ENCODE results near the gene NSUN5. TPM values are rescaled to one million over a fixed set of nuclear protein-coding genes. Genes with fewer than 3 reads are reported as not detected.

Gene NSUN5
- polyA plus RNA-seq = 10 to 100 TPM; 16.2 to 23.1 TPM

DNA sequence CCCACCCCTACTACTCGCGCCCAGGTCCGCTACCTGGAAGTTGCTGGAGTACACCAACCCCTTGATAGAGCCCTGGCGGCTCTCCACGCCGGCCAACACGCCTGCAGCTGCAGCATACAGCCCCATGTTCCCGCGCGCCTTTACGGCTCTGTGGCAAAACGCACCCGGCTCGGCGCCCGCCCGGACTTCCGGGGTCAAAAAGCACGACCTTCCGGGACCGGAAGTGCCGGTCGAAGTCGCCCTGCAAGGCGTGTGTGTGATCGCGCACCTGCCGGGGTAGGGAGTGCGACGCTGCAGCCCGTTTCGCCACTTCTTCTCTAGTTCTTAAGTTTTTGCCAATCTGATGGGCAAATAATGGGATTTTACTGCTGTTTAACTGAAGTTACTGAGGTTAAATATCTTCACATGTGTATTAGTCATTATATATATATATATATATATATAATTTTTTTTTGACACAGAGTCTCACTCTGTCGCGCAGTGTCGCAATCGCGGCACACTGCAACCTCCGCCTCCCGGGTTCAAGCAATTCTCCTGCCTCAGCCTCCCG is at the start of gene NSUN5:
TSS of gene NSUN5 (minus strand) at position 162 of the 550 bp plus-strand sequence. CDS start at position 126, 36 bp downstream.
- H3K9me3 ChIP-seq (ENCODE audit: control insufficient read depth in 2 of 2, insufficient read depth in 1 of 2, low read depth in 1 of 2, low read length in 1 of 2) = no peaks in the 10 kb centered on the region
- 14 to 15% methylated on average over 40 of the region's 40 CpGs for WGBS, 2 donors
- peak within 1 kb of the TSS; percentile 59 to 63 for H3K27ac ChIP-seq (ENCODE audit: low read depth in 2 of 2, low read length in 1 of 2)
- H3K27me3 ChIP-seq (ENCODE audit: control insufficient read depth in 1 of 2, insufficient read depth in 2 of 2, low read length in 2 of 2) = no peaks in the 10 kb centered on the region
- peak within 1 kb of the TSS; percentile 82 to 90 for H3K4me3 ChIP-seq (ENCODE audit: low read depth in 1 of 2, low read length in 2 of 2)
- peaks cover 6 to 13% of the 10 kb centered on the region in 2 donors for H3K36me3 ChIP-seq (ENCODE audit: control insufficient read depth in 2 of 2, insufficient read depth in 2 of 2, low read length in 1 of 2)
- peaks cover 0 to 3% of the 10 kb centered on the region in 2 donors for H3K4me1 ChIP-seq (ENCODE audit: control insufficient read depth in 2 of 2, insufficient read depth in 2 of 2, low read length in 1 of 2)

- Histone ChIP-seq H3K36me3 (ENCODE audit: control insufficient read depth in 2 of 2, insufficient read depth in 2 of 2, low read length in 1 of 2) (no peaks in the 10 kb centered on the region), H3K4me3 (ENCODE audit: low read depth in 1 of 2, low read length in 2 of 2) (no peak overlapping the region), H3K27ac (ENCODE audit: low read depth in 2 of 2, low read length in 1 of 2) (no peak overlapping the region), H3K4me1 (ENCODE audit: control insufficient read depth in 2 of 2, insufficient read depth in 2 of 2, low read length in 1 of 2) (no peaks in the 10 kb centered on the region), H3K9me3 (ENCODE audit: control insufficient read depth in 2 of 2, insufficient read depth in 1 of 2, low read depth in 1 of 2, low read length in 1 of 2) (peaks cover 0 to 7% of the 10 kb centered on the region in 2 donors), H3K27me3 (ENCODE audit: control insufficient read depth in 1 of 2, insufficient read depth in 2 of 2, low read length in 2 of 2) (no peaks in the 10 kb centered on the region)
- 77 to 78% methylated on average over 5 of the region's 5 CpGs for WGBS, 2 donors
Measured at GRCh38 chr7:73356159-73356558, 47.5 kb upstream of the NSUN5 start.

DNA sequence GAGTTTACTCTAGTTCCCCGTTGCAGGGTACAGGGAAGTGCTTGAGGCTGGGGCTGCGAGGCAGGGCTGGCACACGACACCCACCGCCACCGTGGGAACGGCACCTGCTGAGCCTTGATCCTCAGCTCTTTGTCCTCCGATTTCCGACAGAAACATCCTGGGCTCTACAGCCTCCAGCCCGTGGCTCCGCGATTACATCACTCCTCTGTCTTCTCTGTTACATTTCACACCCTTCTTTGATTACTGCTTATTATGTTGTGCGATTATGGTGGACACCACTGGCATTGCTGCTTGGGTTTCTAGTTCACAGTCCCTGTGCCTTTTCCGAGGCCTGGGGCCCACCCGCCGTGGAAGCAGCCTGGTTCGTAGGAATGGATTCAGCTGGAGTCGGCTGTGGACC is 46.2 kb upstream of the NSUN5 start:
- Histone ChIP-seq H3K27me3 (ENCODE audit: control insufficient read depth in 1 of 2, insufficient read depth in 2 of 2, low read length in 2 of 2) (no peaks in the 10 kb centered on the region), H3K36me3 (ENCODE audit: control insufficient read depth in 2 of 2, insufficient read depth in 2 of 2, low read length in 1 of 2) (no peaks in the 10 kb centered on the region), H3K9me3 (ENCODE audit: control insufficient read depth in 2 of 2, insufficient read depth in 1 of 2, low read depth in 1 of 2, low read length in 1 of 2) (peaks cover 0 to 7% of the 10 kb centered on the region in 2 donors), H3K4me3 (ENCODE audit: low read depth in 1 of 2, low read length in 2 of 2) (no peak overlapping the region), H3K4me1 (ENCODE audit: control insufficient read depth in 2 of 2, insufficient read depth in 2 of 2, low read length in 1 of 2) (no peaks in the 10 kb centered on the region), H3K27ac (ENCODE audit: low read depth in 2 of 2, low read length in 1 of 2) (no peak overlapping the region)
- 84 to 86% methylated on average over 17 of the region's 17 CpGs for WGBS, 2 donors

DNA sequence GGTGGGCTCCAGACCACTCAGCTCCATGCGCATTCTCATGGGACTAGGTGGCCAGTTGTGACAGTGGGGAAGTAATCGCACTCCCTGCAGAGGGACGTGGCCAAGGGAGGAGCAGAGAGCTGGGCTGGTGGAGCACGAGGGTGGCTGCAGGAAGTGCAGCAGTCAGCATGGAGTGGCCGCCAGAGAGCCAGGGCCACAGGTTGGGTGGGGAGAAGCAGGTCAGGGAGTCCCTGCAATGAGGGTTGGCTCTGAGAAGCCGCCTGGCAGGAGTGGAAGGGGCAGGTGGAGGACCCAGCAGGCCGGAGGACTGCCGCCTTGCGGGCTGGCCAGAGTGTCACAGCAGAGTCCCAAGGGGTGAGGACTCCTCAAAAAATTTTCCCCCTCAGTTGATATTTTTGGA is 45.6 kb upstream of the NSUN5 start:
- 88 to 91% methylated on average over 9 of the region's 9 CpGs for WGBS, 2 donors
- Histone ChIP-seq H3K27ac (ENCODE audit: low read depth in 2 of 2, low read length in 1 of 2) (no peak overlapping the region), H3K4me1 (ENCODE audit: control insufficient read depth in 2 of 2, insufficient read depth in 2 of 2, low read length in 1 of 2) (no peaks in the 10 kb centered on the region), H3K36me3 (ENCODE audit: control insufficient read depth in 2 of 2, insufficient read depth in 2 of 2, low read length in 1 of 2) (no peaks in the 10 kb centered on the region), H3K4me3 (ENCODE audit: low read depth in 1 of 2, low read length in 2 of 2) (no peak overlapping the region), H3K9me3 (ENCODE audit: control insufficient read depth in 2 of 2, insufficient read depth in 1 of 2, low read depth in 1 of 2, low read length in 1 of 2) (peaks cover 0 to 7% of the 10 kb centered on the region in 2 donors), H3K27me3 (ENCODE audit: control insufficient read depth in 1 of 2, insufficient read depth in 2 of 2, low read length in 2 of 2) (no peaks in the 10 kb centered on the region)

- Histone ChIP-seq H3K36me3 (ENCODE audit: control insufficient read depth in 2 of 2, insufficient read depth in 2 of 2, low read length in 1 of 2) (no peaks in the 10 kb centered on the region), H3K27ac (ENCODE audit: low read depth in 2 of 2, low read length in 1 of 2) (no peak overlapping the region), H3K4me1 (ENCODE audit: control insufficient read depth in 2 of 2, insufficient read depth in 2 of 2, low read length in 1 of 2) (no peaks in the 10 kb centered on the region), H3K4me3 (ENCODE audit: low read depth in 1 of 2, low read length in 2 of 2) (no peak overlapping the region), H3K27me3 (ENCODE audit: control insufficient read depth in 1 of 2, insufficient read depth in 2 of 2, low read length in 2 of 2) (no peaks in the 10 kb centered on the region), H3K9me3 (ENCODE audit: control insufficient read depth in 2 of 2, insufficient read depth in 1 of 2, low read depth in 1 of 2, low read length in 1 of 2) (peaks cover 0 to 7% of the 10 kb centered on the region in 2 donors)
- WGBS, 2 donors = 75 to 82% methylated on average over 6 of the region's 6 CpGs
Measured at GRCh38 chr7:73353243-73353642, 44.6 kb upstream of the NSUN5 start.

GRCh38 chr7:73352784-73353183 is 44.2 kb upstream of the NSUN5 start:
- H3K9me3 ChIP-seq (ENCODE audit: control insufficient read depth in 2 of 2, insufficient read depth in 1 of 2, low read depth in 1 of 2, low read length in 1 of 2) = peaks cover 0 to 7% of the 10 kb centered on the region in 2 donors
- H3K4me3 ChIP-seq (ENCODE audit: low read depth in 1 of 2, low read length in 2 of 2) = no peak overlapping the region
- no peak overlapping the region for H3K27ac ChIP-seq (ENCODE audit: low read depth in 2 of 2, low read length in 1 of 2)
- WGBS, 2 donors = 87 to 89% methylated on average over 3 of the region's 3 CpGs
- H3K27me3 ChIP-seq (ENCODE audit: control insufficient read depth in 1 of 2, insufficient read depth in 2 of 2, low read length in 2 of 2) = no peaks in the 10 kb centered on the region
- H3K36me3 ChIP-seq (ENCODE audit: control insufficient read depth in 2 of 2, insufficient read depth in 2 of 2, low read length in 1 of 2) = no peaks in the 10 kb centered on the region
- no peaks in the 10 kb centered on the region for H3K4me1 ChIP-seq (ENCODE audit: control insufficient read depth in 2 of 2, insufficient read depth in 2 of 2, low read length in 1 of 2)

DNA sequence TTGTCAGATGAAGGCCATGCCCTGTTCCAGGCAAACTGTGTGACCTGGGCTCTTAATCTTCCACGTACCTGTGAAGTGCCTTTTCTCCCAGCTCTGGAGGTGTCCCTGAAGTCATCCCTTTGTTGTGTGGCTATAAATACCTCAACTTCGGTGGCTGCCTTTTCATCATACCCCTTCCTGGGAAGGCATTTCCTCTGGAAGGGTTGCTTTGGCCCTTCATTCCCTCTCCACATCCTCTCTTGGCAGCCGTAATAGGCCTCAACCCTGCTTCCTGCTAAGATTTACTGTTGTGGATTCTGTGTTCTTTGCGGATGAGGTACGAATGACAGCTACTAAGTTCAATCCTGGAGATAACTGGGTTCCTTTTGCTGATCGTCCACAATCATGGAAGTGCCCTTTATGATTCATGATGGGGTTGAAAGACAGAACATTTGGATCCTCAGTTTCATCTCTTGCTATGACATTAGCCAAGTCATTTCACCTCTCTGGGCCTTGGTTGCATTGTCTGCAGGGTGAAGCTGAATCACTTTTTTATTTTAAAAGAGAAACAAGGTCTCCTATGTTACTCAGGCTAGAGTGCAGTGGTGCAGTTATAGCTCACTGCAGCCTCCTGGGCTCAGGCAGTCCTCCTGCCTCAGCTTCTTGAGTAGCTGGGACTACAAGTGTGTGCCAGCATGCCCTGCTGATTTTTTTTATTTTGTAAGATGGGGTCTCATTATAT is 43.0 kb upstream of the NSUN5 start:
- Histone ChIP-seq H3K36me3 (ENCODE audit: control insufficient read depth in 2 of 2, insufficient read depth in 2 of 2, low read length in 1 of 2) (no peaks in the 10 kb centered on the region), H3K9me3 (ENCODE audit: control insufficient read depth in 2 of 2, insufficient read depth in 1 of 2, low read depth in 1 of 2, low read length in 1 of 2) (peaks cover 0 to 7% of the 10 kb centered on the region in 2 donors), H3K4me1 (ENCODE audit: control insufficient read depth in 2 of 2, insufficient read depth in 2 of 2, low read length in 1 of 2) (no peaks in the 10 kb centered on the region), H3K27ac (ENCODE audit: low read depth in 2 of 2, low read length in 1 of 2) (no peak overlapping the region), H3K27me3 (ENCODE audit: control insufficient read depth in 1 of 2, insufficient read depth in 2 of 2, low read length in 2 of 2) (no peaks in the 10 kb centered on the region), H3K4me3 (ENCODE audit: low read depth in 1 of 2, low read length in 2 of 2) (no peak overlapping the region)
- 72 to 76% methylated on average over 6 of the region's 6 CpGs for WGBS, 2 donors

- Histone ChIP-seq H3K27me3 (ENCODE audit: control insufficient read depth in 1 of 2, insufficient read depth in 2 of 2, low read length in 2 of 2) (no peaks in the 10 kb centered on the region), H3K4me1 (ENCODE audit: control insufficient read depth in 2 of 2, insufficient read depth in 2 of 2, low read length in 1 of 2) (no peaks in the 10 kb centered on the region), H3K27ac (ENCODE audit: low read depth in 2 of 2, low read length in 1 of 2) (no peak overlapping the region), H3K9me3 (ENCODE audit: control insufficient read depth in 2 of 2, insufficient read depth in 1 of 2, low read depth in 1 of 2, low read length in 1 of 2) (peaks cover 0 to 7% of the 10 kb centered on the region in 2 donors), H3K36me3 (ENCODE audit: control insufficient read depth in 2 of 2, insufficient read depth in 2 of 2, low read length in 1 of 2) (no peaks in the 10 kb centered on the region), H3K4me3 (ENCODE audit: low read depth in 1 of 2, low read length in 2 of 2) (no peak overlapping the region)
- WGBS, 2 donors = 64 to 71% methylated on average over 12 of the region's 12 CpGs
Measured at GRCh38 chr7:73350306-73351068, 41.9 kb upstream of the NSUN5 start.

DNA sequence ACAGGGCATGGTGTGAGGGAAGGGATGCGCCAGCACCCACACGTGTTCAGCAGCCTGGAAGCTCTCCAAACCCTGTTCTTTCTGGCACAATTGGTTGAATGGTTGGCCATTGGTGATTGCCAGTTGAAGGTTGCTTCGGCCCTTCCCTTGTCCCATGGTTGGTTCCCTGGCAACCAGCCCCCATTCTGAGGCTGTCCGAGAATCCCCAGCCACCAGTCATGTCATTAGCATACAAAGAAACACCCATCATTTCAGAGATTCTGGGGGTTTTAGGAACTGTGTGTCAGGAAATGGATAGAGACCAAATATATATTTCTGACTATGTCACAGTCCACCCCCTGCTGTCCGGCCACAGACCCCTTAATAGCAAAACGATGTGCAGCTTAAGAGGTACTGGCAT is 41.1 kb upstream of the NSUN5 start:
- Histone ChIP-seq H3K9me3 (ENCODE audit: control insufficient read depth in 2 of 2, insufficient read depth in 1 of 2, low read depth in 1 of 2, low read length in 1 of 2) (peaks cover 0 to 7% of the 10 kb centered on the region in 2 donors), H3K4me1 (ENCODE audit: control insufficient read depth in 2 of 2, insufficient read depth in 2 of 2, low read length in 1 of 2) (no peaks in the 10 kb centered on the region), H3K27me3 (ENCODE audit: control insufficient read depth in 1 of 2, insufficient read depth in 2 of 2, low read length in 2 of 2) (no peaks in the 10 kb centered on the region), H3K27ac (ENCODE audit: low read depth in 2 of 2, low read length in 1 of 2) (no peak overlapping the region), H3K36me3 (ENCODE audit: control insufficient read depth in 2 of 2, insufficient read depth in 2 of 2, low read length in 1 of 2) (no peaks in the 10 kb centered on the region), H3K4me3 (ENCODE audit: low read depth in 1 of 2, low read length in 2 of 2) (no peak overlapping the region)
- 77 to 82% methylated on average over 6 of the region's 6 CpGs for WGBS, 2 donors
